ENCODE data around the gene COQ8B.

Gene COQ8B

GRCh38 chr19:40724855-40725254 lies 8.2 kb upstream of the COQ8B start:
- no peak overlapping the region for H3K4me3 ChIP-seq (ENCODE audit: control insufficient read depth, low read depth, low read length)
- no peak for DNase-seq (ENCODE audit: low read depth)
- TF ChIP-seq, protein P1, sequence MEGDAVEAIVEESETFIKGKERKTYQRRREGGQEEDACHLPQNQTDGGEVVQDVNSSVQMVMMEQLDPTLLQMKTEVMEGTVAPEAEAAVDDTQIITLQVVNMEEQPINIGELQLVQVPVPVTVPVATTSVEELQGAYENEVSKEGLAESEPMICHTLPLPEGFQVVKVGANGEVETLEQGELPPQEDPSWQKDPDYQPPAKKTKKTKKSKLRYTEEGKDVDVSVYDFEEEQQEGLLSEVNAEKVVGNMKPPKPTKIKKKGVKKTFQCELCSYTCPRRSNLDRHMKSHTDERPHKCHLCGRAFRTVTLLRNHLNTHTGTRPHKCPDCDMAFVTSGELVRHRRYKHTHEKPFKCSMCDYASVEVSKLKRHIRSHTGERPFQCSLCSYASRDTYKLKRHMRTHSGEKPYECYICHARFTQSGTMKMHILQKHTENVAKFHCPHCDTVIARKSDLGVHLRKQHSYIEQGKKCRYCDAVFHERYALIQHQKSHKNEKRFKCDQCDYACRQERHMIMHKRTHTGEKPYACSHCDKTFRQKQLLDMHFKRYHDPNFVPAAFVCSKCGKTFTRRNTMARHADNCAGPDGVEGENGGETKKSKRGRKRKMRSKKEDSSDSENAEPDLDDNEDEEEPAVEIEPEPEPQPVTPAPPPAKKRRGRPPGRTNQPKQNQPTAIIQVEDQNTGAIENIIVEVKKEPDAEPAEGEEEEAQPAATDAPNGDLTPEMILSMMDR (IDR thresholded peaks at IDR 0.05; ENCODE audit: control insufficient read depth, insufficient read depth, low read depth, low read length, missing control alignments): no peak

GRCh38 chr19:40724315-40724714 lies 7.6 kb upstream of the COQ8B start:
- DNase-seq (ENCODE audit: low read depth): no peak
- TF ChIP-seq, protein P1 (IDR thresholded peaks at IDR 0.05; ENCODE audit: control insufficient read depth, insufficient read depth, low read depth, low read length, missing control alignments): no peak
- H3K4me3 ChIP-seq (ENCODE audit: control insufficient read depth, low read depth, low read length): no peak overlapping the region

GRCh38 chr19:40723661-40724254 lies 7.1 kb upstream of the COQ8B start:
- TF ChIP-seq, protein P1 (IDR thresholded peaks at IDR 0.05; ENCODE audit: control insufficient read depth, insufficient read depth, low read depth, low read length, missing control alignments): no peak

DNA sequence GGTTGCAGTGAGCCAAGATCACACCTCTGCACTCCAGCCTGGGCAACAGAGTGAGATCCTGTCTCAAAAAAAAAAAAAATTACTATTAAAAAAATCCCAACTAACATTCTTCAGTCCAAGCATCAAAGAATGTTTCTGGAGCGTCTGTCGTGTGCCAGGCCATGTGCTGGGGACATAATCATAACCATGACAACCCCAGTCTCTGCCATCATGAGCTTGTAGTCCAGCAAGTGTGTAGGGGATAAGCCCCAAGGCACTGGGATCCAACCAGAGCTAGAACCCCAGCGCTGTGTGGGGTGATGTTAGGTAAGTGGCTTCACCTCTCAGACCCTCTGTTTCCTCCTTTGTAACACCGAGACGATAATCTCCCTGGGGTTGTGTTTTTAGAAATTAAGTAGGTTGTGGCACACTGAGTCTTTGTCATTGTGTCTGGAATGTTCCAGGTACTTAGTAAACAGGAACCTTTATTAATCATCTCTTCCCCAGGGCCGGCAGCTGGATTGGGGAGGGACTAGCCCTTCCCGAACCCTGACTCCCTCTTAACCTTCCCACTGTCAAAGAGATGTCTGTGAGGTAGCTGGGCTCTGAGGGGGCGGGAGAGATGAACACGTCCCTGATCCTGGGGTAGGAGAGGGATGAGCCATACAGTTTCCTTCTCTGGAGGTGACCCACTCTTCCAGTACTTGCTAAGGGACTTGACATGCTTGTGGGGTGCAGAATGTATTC lies 5.4 kb upstream of the COQ8B start:
- H3K4me3 ChIP-seq (ENCODE audit: control insufficient read depth, low read depth, low read length): no peak overlapping the region
- DNase-seq (ENCODE audit: low read depth): no peak
- TF ChIP-seq, protein P1 (IDR thresholded peaks at IDR 0.05; ENCODE audit: control insufficient read depth, insufficient read depth, low read depth, low read length, missing control alignments): no peak

More at GRCh38 chr19:40723661-40724254, 7.1 kb upstream of the COQ8B start:
- H3K4me3 ChIP-seq (ENCODE audit: control insufficient read depth, low read depth, low read length): no peak overlapping the region
- no peak for DNase-seq (ENCODE audit: low read depth)

- DNase-seq (ENCODE audit: low read depth): no peak
- H3K4me3 ChIP-seq (ENCODE audit: control insufficient read depth, low read depth, low read length): no peak overlapping the region
- TF ChIP-seq, protein P1 (IDR thresholded peaks at IDR 0.05; ENCODE audit: control insufficient read depth, insufficient read depth, low read depth, low read length, missing control alignments): no peak
These were observed 4.4 kb upstream of the COQ8B start for GRCh38 chr19:40721140-40721486.

- no peak for DNase-seq (ENCODE audit: low read depth)
- peak overlapping the region; percentile 89 for H3K4me3 ChIP-seq (ENCODE audit: control insufficient read depth, low read depth, low read length)
- TF ChIP-seq, protein P1 (IDR thresholded peaks at IDR 0.05; ENCODE audit: control insufficient read depth, insufficient read depth, low read depth, low read length, missing control alignments): no peak
These were observed 2.8 kb upstream of the COQ8B start for GRCh38 chr19:40719414-40719894.

Measured in AG09309 (cell line).